ENCODE data around the gene SMARCD1. TPM values are rescaled to one million over a fixed set of nuclear protein-coding genes. Genes with fewer than 3 reads are reported as not detected.

SMARCD1 gene
- total RNA-seq, 4 donors from 2014 or later: 32.0 to 77.2 (median 45.1) TPM

- DNase-seq (ENCODE audit: low spot score in 2 of 2): no peak
- 84 to 88% methylated on average over 5 of the region's 5 CpGs for WGBS, 2 donors
- H3K4me3 ChIP-seq (ENCODE audit: low read depth, poor library complexity, severe bottlenecking): no peak overlapping the region
- intact Hi-C loops (cut with DNase I; ENCODE audit: low total_unique reads): no loop called here
- no peak for TF ChIP-seq CTCF (IDR thresholded peaks at IDR 0.05)
These were observed 43.2 kb upstream of the SMARCD1 start for GRCh38 chr12:50041962-50042361.

GRCh38 chr12:50042693-50043092, 42.4 kb upstream of the SMARCD1 start:
- DNase-seq (ENCODE audit: low spot score in 2 of 2): no peak
- no peak overlapping the region for H3K4me3 ChIP-seq (ENCODE audit: low read depth, poor library complexity, severe bottlenecking)
- intact Hi-C loops (cut with DNase I; ENCODE audit: low total_unique reads): no loop called here
- WGBS, 2 donors: 92 to 93% methylated on average over 6 of the region's 6 CpGs
- no peak for TF ChIP-seq CTCF (IDR thresholded peaks at IDR 0.05)

- TF ChIP-seq POLR2A (IDR thresholded peaks at IDR 0.05) (no peak), CTCF (IDR thresholded peaks at IDR 0.05) (no peak)
- DNase-seq (ENCODE audit: low spot score in 2 of 2): no peak
- intact Hi-C loops (cut with DNase I; ENCODE audit: low total_unique reads): no loop called here
- no peak overlapping the region for H3K4me3 ChIP-seq (ENCODE audit: low read depth, poor library complexity, severe bottlenecking)
- WGBS, 2 donors: 81 to 83% methylated on average over 2 of the region's 2 CpGs
These were observed 41.8 kb upstream of the SMARCD1 start for GRCh38 chr12:50043308-50043707.

- TF ChIP-seq POLR2A (IDR thresholded peaks at IDR 0.05): no peak
- TF ChIP-seq CTCF (IDR thresholded peaks at IDR 0.05): no peak
- intact Hi-C loops (cut with DNase I; ENCODE audit: low total_unique reads): no loop called here
- WGBS, 2 donors: 77 to 87% methylated on average over 6 of the region's 6 CpGs
- no peak for DNase-seq (ENCODE audit: low spot score in 2 of 2)
- H3K4me3 ChIP-seq (ENCODE audit: low read depth, poor library complexity, severe bottlenecking): no peak overlapping the region
These were observed 41.3 kb upstream of the SMARCD1 start for GRCh38 chr12:50043854-50044253.

- H3K4me3 ChIP-seq (ENCODE audit: low read depth, poor library complexity, severe bottlenecking): no peak overlapping the region
- TF ChIP-seq CTCF (IDR thresholded peaks at IDR 0.05) (no peak), POLR2A (IDR thresholded peaks at IDR 0.05) (no peak)
- intact Hi-C loops (cut with DNase I; ENCODE audit: low total_unique reads): no loop called here
- whole genome bisulfite sequencing, 2 donors: 90 to 94% methylated on average over 7 of the region's 7 CpGs
- DNase-seq (ENCODE audit: low spot score in 2 of 2): no peak
These were observed 37.4 kb upstream of the SMARCD1 start for GRCh38 chr12:50047693-50048250.

Measured in lower leg skin (tissue), 4 donors.